Cardiac muscle cell (in vitro differentiated cells and primary cell): Measurements from ENCODE around the gene TGFBR3. TPM values are rescaled to one million over a fixed set of nuclear protein-coding genes. Genes with fewer than 3 reads are reported as not detected.

Experiments
- DNase-seq, 2 donors: peaks; one replicate each; pipeline versions ENCODE4 v3.0.0 to v3.0.0-alpha.2; 2010 to 2017; ENCODE audit warnings: low read depth in 1 of 2, low spot score in 1 of 2
- H3K27ac ChIP-seq: fragments of 200-600 bp; sonication (generic); 2 replicates; pipeline ENCODE4 v1.5.1; 2016
- H3K27me3 ChIP-seq: fragments of 200-600 bp; sonication (generic); 2 replicates; pipeline ENCODE4 v1.6.0; 2016; ENCODE audit warnings: control low read depth
- H3K36me3 ChIP-seq: fragments of 200-600 bp; sonication (generic); 2 replicates; pipeline ENCODE4 v1.5.1; 2016; ENCODE audit warnings: control low read depth
- H3K4me1 ChIP-seq: fragments of 200-600 bp; sonication (generic); 2 replicates; pipeline ENCODE4 v1.8.1; 2017; ENCODE audit warnings: low read depth, mild to moderate bottlenecking, mixed run types
- H3K4me3 ChIP-seq: fragments of 200-600 bp; sonication (generic); 2 replicates; pipeline ENCODE4 v1.5.1; 2016; ENCODE audit warnings: mild to moderate bottlenecking
- H3K9me3 ChIP-seq: fragments of 200-600 bp; sonication (generic); 2 replicates; pipeline ENCODE4 v1.5.1; 2017; ENCODE audit warnings: low read depth, mild to moderate bottlenecking, control low read depth
- polyA plus RNA-seq: library from polyadenylated mRNA; unstranded; fragments of >200 nt; fragmentation: Nextera tagmentation; extraction: Ambion mirVana; gene quantifications from 2 replicates; pipeline ENCODE4 v1.2.1, GENCODE V29; 2016
- total RNA-seq: library from RNA; depleted of rRNA; stranded (reverse); fragments of >200 nt; gene quantifications from 2 replicates; pipeline ENCODE4 v1.2.3, GENCODE V29; 2016
- TF ChIP-seq, protein P1 (sequence below): IDR thresholded peaks from 2 replicates; pipeline ENCODE4 v1.5.1; 2012; ENCODE audit warnings: low read depth, mild to moderate bottlenecking, low read length

TGFBR3 gene
- total and polyA plus RNA-seq, 2 experiments from 2014 or later: 10.3 to 11.8 TPM

DNA sequence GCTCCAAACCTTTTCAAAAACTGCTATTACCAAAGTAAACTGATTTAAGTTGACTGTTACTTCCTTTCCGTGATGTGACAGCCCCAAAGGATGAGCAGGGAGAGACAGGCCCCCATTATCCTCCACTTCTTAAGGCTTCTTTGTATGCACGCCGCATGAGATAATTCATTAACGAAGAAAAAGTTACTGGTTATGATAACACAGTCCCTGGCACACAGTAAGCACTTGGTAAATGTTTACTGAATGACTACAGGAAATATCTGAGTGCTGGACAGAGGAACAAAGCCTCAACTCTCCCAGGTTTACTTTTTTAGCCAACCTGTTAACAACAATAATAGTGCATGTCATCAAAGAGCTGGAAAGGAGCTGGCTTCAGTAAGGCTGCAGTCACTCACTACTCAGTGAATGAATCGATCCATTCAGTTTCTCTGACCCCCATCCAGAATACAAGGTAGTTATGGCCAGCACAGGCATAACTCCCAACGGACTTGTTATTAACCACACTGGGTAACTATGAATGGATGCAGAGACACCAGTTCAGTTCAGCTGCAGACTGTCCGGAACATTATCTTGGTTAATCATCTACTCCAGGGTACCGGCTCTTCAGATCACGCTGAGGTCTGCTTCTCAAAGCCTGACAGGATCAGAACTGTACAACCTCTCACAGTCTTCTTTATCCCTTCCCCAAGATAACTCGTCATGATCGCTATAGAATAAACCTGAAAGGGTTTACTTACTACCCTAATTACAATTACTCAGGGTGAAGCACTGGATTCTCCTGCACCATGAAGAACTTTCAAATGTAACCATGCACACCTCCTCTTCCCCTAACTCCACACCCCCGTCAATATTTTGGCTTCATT is 58.3 kb downstream of the TGFBR3 start:
- Histone ChIP-seq H3K36me3 (no peaks in the 10 kb centered on the region), H3K4me1 (peaks cover 9% of the 10 kb centered on the region), H3K9me3 (no peaks in the 10 kb centered on the region), H3K4me3 (no peak overlapping the region), H3K27ac (no peak overlapping the region), H3K27me3 (no peaks in the 10 kb centered on the region)
- no peak for DNase-seq
- TF ChIP-seq, protein P1, sequence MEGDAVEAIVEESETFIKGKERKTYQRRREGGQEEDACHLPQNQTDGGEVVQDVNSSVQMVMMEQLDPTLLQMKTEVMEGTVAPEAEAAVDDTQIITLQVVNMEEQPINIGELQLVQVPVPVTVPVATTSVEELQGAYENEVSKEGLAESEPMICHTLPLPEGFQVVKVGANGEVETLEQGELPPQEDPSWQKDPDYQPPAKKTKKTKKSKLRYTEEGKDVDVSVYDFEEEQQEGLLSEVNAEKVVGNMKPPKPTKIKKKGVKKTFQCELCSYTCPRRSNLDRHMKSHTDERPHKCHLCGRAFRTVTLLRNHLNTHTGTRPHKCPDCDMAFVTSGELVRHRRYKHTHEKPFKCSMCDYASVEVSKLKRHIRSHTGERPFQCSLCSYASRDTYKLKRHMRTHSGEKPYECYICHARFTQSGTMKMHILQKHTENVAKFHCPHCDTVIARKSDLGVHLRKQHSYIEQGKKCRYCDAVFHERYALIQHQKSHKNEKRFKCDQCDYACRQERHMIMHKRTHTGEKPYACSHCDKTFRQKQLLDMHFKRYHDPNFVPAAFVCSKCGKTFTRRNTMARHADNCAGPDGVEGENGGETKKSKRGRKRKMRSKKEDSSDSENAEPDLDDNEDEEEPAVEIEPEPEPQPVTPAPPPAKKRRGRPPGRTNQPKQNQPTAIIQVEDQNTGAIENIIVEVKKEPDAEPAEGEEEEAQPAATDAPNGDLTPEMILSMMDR: no peak

DNA sequence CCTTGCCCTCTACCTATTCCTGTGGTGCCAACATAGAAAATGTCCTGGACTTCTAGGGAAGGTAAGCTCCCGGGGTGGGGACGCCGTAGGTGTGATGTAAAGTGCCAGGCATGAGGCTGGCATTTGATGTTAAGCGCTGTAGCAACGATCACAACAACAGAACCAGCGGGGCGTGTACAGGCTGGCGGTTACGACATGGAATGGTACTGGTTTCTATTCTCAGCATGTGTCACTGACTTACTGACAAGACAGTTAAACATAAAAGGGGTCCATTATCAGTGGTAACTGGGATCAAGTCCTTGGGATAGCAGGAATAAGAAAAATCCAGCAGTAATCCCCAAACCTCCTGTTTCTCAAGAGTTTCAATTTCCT is 58.9 kb downstream of the TGFBR3 start:
- no peak for DNase-seq
- Histone ChIP-seq H3K36me3 (no peaks in the 10 kb centered on the region), H3K9me3 (no peaks in the 10 kb centered on the region), H3K4me3 (no peak overlapping the region), H3K27ac (no peak overlapping the region), H3K4me1 (peaks cover 9% of the 10 kb centered on the region), H3K27me3 (no peaks in the 10 kb centered on the region)
- TF ChIP-seq, protein P1: no peak

DNA sequence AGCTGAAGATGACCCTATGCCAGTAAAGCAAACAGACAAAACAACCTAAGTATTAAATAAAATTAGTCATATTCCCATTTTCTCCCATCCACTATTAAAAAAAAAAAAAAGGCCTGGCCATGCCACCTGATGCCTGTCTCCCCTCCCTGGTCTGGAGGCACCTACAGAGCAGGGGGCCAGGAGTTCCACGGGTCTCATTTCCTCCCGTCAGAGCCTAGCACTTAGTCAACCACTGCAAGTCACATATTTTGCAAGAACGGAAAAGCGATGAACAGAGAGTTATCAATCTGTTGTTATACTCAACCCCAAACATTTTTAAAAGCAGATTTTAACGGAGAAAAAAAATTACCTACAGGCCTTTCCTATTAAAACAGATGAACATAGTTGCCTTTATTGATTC is 59.3 kb downstream of the TGFBR3 start:
- Histone ChIP-seq H3K9me3 (no peaks in the 10 kb centered on the region), H3K4me3 (no peak overlapping the region), H3K27ac (no peak overlapping the region), H3K27me3 (no peaks in the 10 kb centered on the region), H3K4me1 (peaks cover 9% of the 10 kb centered on the region), H3K36me3 (no peaks in the 10 kb centered on the region)
- DNase-seq: no peak
- TF ChIP-seq, protein P1: no peak

DNA sequence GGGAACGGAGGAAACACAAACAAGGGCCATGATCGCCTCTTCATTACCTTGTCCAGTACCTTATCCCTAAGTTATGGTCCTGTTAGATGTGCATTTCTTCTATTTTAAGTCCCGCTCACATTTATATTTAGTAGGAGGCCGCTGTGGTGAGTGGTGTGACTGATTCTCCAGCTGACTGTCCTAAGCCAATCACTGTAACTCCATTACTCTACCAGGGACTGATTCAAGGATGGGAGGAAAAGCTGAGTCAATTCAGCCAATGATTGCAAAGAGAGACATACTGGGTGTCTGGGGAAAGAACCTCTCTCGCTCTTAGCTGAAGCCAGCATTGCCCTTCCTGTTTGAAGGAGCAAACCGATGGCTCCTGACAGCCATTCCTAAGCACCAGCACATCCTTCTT is 59.7 kb downstream of the TGFBR3 start:
- H3K27ac ChIP-seq: no peak overlapping the region
- DNase-seq: no peak
- H3K27me3 ChIP-seq: no peaks in the 10 kb centered on the region
- TF ChIP-seq, protein P1: no peak
- H3K4me3 ChIP-seq: no peak overlapping the region
- H3K4me1 ChIP-seq: peaks cover 9% of the 10 kb centered on the region
- no peaks in the 10 kb centered on the region for H3K36me3 ChIP-seq
- no peaks in the 10 kb centered on the region for H3K9me3 ChIP-seq

DNA sequence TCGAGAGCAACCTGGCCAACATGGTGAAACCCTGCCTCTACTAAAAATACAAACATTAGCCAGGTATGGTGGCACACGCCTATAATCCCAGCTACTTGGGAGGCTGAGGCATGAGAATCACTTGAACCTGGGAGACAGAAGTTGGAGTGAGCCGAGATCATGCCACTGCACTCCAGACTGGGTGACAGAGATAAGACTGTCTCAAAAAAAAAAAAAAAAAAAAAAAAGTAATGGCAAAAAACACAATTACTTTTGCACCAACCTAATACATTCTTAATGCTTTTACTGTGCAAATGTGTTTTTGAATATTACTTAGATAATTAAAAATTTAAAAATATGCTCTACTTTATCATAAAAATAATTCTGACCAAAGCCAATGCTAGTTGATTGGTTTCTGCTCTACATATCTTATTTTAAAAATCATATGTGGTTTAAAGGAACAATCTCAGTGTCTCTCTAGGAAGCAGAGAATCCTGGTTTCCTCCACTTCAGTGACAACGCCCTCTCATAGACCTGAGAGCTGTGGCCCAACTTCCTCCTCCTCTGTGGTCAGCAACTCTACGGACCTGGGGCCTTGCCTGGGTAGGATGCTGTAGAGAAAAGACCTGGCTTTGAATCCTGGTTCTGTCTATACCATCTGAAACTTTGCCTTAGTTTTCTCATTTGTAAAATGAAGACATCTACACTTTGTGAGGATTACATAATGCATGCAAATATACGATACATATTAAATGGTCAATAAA is 64.7 kb downstream of the TGFBR3 start:
- no peaks in the 10 kb centered on the region for H3K27me3 ChIP-seq
- H3K36me3 ChIP-seq: no peaks in the 10 kb centered on the region
- H3K4me3 ChIP-seq: no peak overlapping the region
- DNase-seq: no peak
- no peak overlapping the region for H3K27ac ChIP-seq
- no peaks in the 10 kb centered on the region for H3K9me3 ChIP-seq
- TF ChIP-seq, protein P1: no peak
- H3K4me1 ChIP-seq: peaks cover 20% of the 10 kb centered on the region
